ENCODE results near the gene GJD2.

Gene GJD2

GRCh38 chr15:34794590-34795206 lies 39.9 kb upstream of the GJD2 start:
- no peak for TF ChIP-seq EZH2 (IDR thresholded peaks at IDR 0.05)
- TF ChIP-seq FOXP2 (optimal IDR thresholded peaks at IDR 0.05; ENCODE audit: control extremely low read depth, extremely low read length, insufficient read depth): no peak
- no peak for TF ChIP-seq POLR2AphosphoS5 (IDR thresholded peaks at IDR 0.05; ENCODE audit: borderline replicate concordance, low read depth, low read length)
- Histone ChIP-seq H3K36me3 (ENCODE audit: insufficient read depth, low read length) (no peaks in the 10 kb centered on the region), H3K27ac (no peak overlapping the region), H3K9ac (ENCODE audit: insufficient read length) (no peak overlapping the region), H3K4me3 (no peak overlapping the region), H3K9me3 (ENCODE audit: low read depth, low read length) (no peaks in the 10 kb centered on the region)
- DNase-seq (ENCODE audit: low read depth, low spot score): no peak

DNA sequence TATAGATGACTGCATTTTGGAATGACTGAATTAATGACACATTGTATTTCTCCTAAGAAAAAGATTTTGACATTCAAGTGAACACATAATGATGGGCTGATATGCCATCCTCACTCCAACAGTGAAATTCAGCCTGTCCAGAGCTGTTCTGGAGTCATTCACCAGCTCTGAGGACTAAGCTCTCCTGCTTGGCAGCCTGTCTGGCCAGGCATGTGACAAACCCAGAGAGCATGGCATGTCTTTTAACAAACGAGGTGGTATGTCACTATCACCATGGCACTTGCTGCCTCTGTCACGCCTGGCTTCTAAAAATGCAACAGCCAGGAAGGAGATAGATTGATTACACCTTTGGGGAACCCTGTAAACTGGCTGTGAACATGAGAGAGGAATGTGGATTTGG lies 39.1 kb upstream of the GJD2 start:
- no peak overlapping the region for H3K27ac ChIP-seq
- no peak overlapping the region for H3K9ac ChIP-seq (ENCODE audit: insufficient read length)
- no peaks in the 10 kb centered on the region for H3K36me3 ChIP-seq (ENCODE audit: insufficient read depth, low read length)
- TF ChIP-seq EZH2 (IDR thresholded peaks at IDR 0.05): no peak
- no peaks in the 10 kb centered on the region for H3K9me3 ChIP-seq (ENCODE audit: low read depth, low read length)
- H3K4me3 ChIP-seq: no peak overlapping the region
- DNase-seq (ENCODE audit: low read depth, low spot score): no peak

DNA sequence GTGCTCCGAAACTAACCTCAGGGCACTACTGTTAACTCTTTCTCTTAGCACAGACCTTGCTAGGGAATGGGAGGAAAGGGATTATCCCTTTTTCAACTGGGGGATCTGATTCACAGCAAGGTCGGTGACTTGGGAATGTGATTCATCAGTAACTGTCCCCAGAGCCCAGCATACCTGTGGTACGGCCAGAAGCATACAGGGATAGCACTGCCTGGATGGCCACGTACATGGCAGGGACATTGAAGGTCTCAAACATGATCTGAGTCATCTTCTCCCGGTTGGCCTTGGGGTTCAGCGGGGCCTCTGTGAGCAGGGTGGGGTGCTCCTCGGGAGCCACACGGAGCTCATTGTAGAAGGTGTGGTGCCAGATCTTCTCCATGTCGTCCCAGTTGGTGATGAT lies 38.3 kb upstream of the GJD2 start:
- no peak for TF ChIP-seq FOXP2 (optimal IDR thresholded peaks at IDR 0.05; ENCODE audit: control extremely low read depth, extremely low read length, insufficient read depth)
- TF ChIP-seq POLR2AphosphoS5 (IDR thresholded peaks at IDR 0.05; ENCODE audit: borderline replicate concordance, low read depth, low read length): no peak
- no peak for TF ChIP-seq EZH2 (IDR thresholded peaks at IDR 0.05)
- Histone ChIP-seq H3K36me3 (ENCODE audit: insufficient read depth, low read length) (no peaks in the 10 kb centered on the region), H3K9ac (ENCODE audit: insufficient read length) (no peak overlapping the region), H3K9me3 (ENCODE audit: low read depth, low read length) (no peaks in the 10 kb centered on the region), H3K27ac (no peak overlapping the region), H3K4me3 (no peak overlapping the region)
- DNase-seq (ENCODE audit: low read depth, low spot score): no peak

DNA sequence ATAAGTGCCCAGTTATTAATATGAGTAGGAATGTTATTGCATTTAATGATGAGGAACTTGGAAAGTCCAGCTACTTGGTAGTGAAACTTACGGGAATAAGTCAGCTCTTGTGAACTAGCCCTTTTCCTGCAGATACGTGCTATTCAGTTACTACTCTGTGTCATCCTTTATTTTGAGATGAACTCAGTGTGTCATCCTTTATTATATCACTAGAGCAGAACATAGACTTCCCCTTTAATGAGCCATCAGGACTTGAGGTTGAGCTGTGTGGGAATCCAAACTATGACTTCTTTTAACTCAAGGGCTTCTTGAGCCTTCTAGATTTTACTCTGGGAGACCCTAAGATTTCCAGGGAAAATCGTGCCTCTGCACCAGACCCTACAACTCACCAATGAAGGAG lies 36.9 kb upstream of the GJD2 start:
- H3K9ac ChIP-seq (ENCODE audit: insufficient read length): no peak overlapping the region
- TF ChIP-seq POLR2AphosphoS5 (IDR thresholded peaks at IDR 0.05; ENCODE audit: borderline replicate concordance, low read depth, low read length) (no peak), EZH2 (IDR thresholded peaks at IDR 0.05) (no peak), FOXP2 (optimal IDR thresholded peaks at IDR 0.05; ENCODE audit: control extremely low read depth, extremely low read length, insufficient read depth) (no peak)

GRCh38 chr15:34790121-34790520 lies 35.3 kb upstream of the GJD2 start:
- Histone ChIP-seq H3K9me3 (ENCODE audit: low read depth, low read length) (no peaks in the 10 kb centered on the region), H3K27ac (no peak overlapping the region), H3K36me3 (ENCODE audit: insufficient read depth, low read length) (no peaks in the 10 kb centered on the region), H3K9ac (ENCODE audit: insufficient read length) (no peak overlapping the region), H3K4me3 (no peak overlapping the region)
- no peak for TF ChIP-seq FOXP2 (optimal IDR thresholded peaks at IDR 0.05; ENCODE audit: control extremely low read depth, extremely low read length, insufficient read depth)
- TF ChIP-seq POLR2AphosphoS5 (IDR thresholded peaks at IDR 0.05; ENCODE audit: borderline replicate concordance, low read depth, low read length): no peak
- no peak for TF ChIP-seq EZH2 (IDR thresholded peaks at IDR 0.05)
- DNase-seq (ENCODE audit: low read depth, low spot score): no peak

More for the DNA sequence above, 36.9 kb upstream of the GJD2 start:
- Histone ChIP-seq H3K36me3 (ENCODE audit: insufficient read depth, low read length) (no peaks in the 10 kb centered on the region), H3K9me3 (ENCODE audit: low read depth, low read length) (no peaks in the 10 kb centered on the region), H3K4me3 (no peak overlapping the region), H3K27ac (no peak overlapping the region)
- DNase-seq (ENCODE audit: low read depth, low spot score): no peak

- Histone ChIP-seq H3K36me3 (ENCODE audit: insufficient read depth, low read length) (no peaks in the 10 kb centered on the region), H3K4me3 (no peak overlapping the region), H3K9ac (ENCODE audit: insufficient read length) (no peak overlapping the region), H3K9me3 (ENCODE audit: low read depth, low read length) (no peaks in the 10 kb centered on the region), H3K27ac (no peak overlapping the region)
- no peak for DNase-seq (ENCODE audit: low read depth, low spot score)
- TF ChIP-seq POLR2AphosphoS5 (IDR thresholded peaks at IDR 0.05; ENCODE audit: borderline replicate concordance, low read depth, low read length) (no peak), FOXP2 (optimal IDR thresholded peaks at IDR 0.05; ENCODE audit: control extremely low read depth, extremely low read length, insufficient read depth) (no peak), EZH2 (IDR thresholded peaks at IDR 0.05) (no peak)
Observed at GRCh38 chr15:34789326-34789725, 34.5 kb upstream of the GJD2 start.

DNA sequence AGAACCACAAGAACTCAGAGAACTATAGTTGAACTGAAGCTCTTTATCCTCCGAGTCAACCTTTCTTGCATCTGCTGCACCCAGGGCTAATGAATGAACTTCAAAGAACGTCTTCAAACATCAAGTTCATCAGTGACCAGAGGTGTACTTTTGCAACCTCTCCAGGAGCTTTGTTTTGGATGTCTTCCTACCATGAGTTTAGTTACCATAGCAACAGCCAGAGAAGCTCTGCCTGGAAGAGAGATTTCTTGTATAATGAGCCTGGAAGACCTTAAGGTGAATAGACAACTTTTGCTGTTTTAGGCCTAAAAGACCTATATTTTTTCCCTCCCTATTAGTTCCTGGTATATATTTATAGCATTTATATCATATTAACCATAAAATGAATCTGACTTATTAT lies 31.4 kb upstream of the GJD2 start:
- no peaks in the 10 kb centered on the region for H3K9me3 ChIP-seq (ENCODE audit: low read depth, low read length)
- no peak for DNase-seq (ENCODE audit: low read depth, low spot score)
- no peak overlapping the region for H3K9ac ChIP-seq (ENCODE audit: insufficient read length)
- no peak overlapping the region for H3K27ac ChIP-seq
- no peak overlapping the region for H3K4me3 ChIP-seq
- TF ChIP-seq EZH2 (IDR thresholded peaks at IDR 0.05): no peak
- TF ChIP-seq FOXP2 (optimal IDR thresholded peaks at IDR 0.05; ENCODE audit: control extremely low read depth, extremely low read length, insufficient read depth): no peak
- TF ChIP-seq POLR2AphosphoS5 (IDR thresholded peaks at IDR 0.05; ENCODE audit: borderline replicate concordance, low read depth, low read length): no peak
- no peaks in the 10 kb centered on the region for H3K36me3 ChIP-seq (ENCODE audit: insufficient read depth, low read length)

- no peaks in the 10 kb centered on the region for H3K36me3 ChIP-seq (ENCODE audit: insufficient read depth, low read length)
- no peak for TF ChIP-seq FOXP2 (optimal IDR thresholded peaks at IDR 0.05; ENCODE audit: control extremely low read depth, extremely low read length, insufficient read depth)
- TF ChIP-seq POLR2AphosphoS5 (IDR thresholded peaks at IDR 0.05; ENCODE audit: borderline replicate concordance, low read depth, low read length): no peak
- no peak for TF ChIP-seq EZH2 (IDR thresholded peaks at IDR 0.05)
- H3K27ac ChIP-seq: no peak overlapping the region
- no peak for DNase-seq (ENCODE audit: low read depth, low spot score)
- no peak overlapping the region for H3K9ac ChIP-seq (ENCODE audit: insufficient read length)
- no peak overlapping the region for H3K4me3 ChIP-seq
- H3K9me3 ChIP-seq (ENCODE audit: low read depth, low read length): no peaks in the 10 kb centered on the region
Observed at GRCh38 chr15:34783991-34784390, 29.2 kb upstream of the GJD2 start.

- Histone ChIP-seq H3K27ac (no peak overlapping the region), H3K9me3 (ENCODE audit: low read depth, low read length) (no peaks in the 10 kb centered on the region)
Observed at GRCh38 chr15:34783431-34783830, 28.6 kb upstream of the GJD2 start.

More at GRCh38 chr15:34783431-34783830, 28.6 kb upstream of the GJD2 start:
- Histone ChIP-seq H3K4me3 (no peak overlapping the region), H3K36me3 (ENCODE audit: insufficient read depth, low read length) (no peaks in the 10 kb centered on the region), H3K9ac (ENCODE audit: insufficient read length) (no peak overlapping the region)
- no peak for TF ChIP-seq FOXP2 (optimal IDR thresholded peaks at IDR 0.05; ENCODE audit: control extremely low read depth, extremely low read length, insufficient read depth)
- TF ChIP-seq EZH2 (IDR thresholded peaks at IDR 0.05): no peak
- TF ChIP-seq POLR2AphosphoS5 (IDR thresholded peaks at IDR 0.05; ENCODE audit: borderline replicate concordance, low read depth, low read length): no peak
- DNase-seq (ENCODE audit: low read depth, low spot score): no peak
